Measurements from ENCODE around the gene UBR2.
"Not testable (repeated sequence)": the region's sequence is repeated elsewhere in the genome, so short reads cannot be mapped to it uniquely, and the experiment has no call there.

Gene UBR2

GRCh38 chr6:42539135-42539534 lies 24.7 kb upstream of the UBR2 start:
- H3K27ac Mint-ChIP-seq, result no peak overlapping the region
- H3K9me3 Mint-ChIP-seq, result no peaks in the 10 kb centered on the region
- no peaks in the 10 kb centered on the region for H3K4me1 Mint-ChIP-seq
- DNase-seq (ENCODE audit: low spot score in 2 of 2), result no peak
- H3K36me3 Mint-ChIP-seq, result no peaks in the 10 kb centered on the region
- no peak overlapping the region for H3K4me3 Mint-ChIP-seq
- ATAC-seq, result no peak

GRCh38 chr6:42545226-42545773 lies 18.5 kb upstream of the UBR2 start:
- Mint-ChIP-seq H3K36me3 (no peaks in the 10 kb centered on the region), H3K4me3 (no peak overlapping the region), H3K27ac (no peak overlapping the region), H3K4me1 (peaks cover 21% of the 10 kb centered on the region), H3K9me3 (no peaks in the 10 kb centered on the region)
- ATAC-seq (no peak), DNase-seq (ENCODE audit: low spot score in 2 of 2) (no peak)

DNA sequence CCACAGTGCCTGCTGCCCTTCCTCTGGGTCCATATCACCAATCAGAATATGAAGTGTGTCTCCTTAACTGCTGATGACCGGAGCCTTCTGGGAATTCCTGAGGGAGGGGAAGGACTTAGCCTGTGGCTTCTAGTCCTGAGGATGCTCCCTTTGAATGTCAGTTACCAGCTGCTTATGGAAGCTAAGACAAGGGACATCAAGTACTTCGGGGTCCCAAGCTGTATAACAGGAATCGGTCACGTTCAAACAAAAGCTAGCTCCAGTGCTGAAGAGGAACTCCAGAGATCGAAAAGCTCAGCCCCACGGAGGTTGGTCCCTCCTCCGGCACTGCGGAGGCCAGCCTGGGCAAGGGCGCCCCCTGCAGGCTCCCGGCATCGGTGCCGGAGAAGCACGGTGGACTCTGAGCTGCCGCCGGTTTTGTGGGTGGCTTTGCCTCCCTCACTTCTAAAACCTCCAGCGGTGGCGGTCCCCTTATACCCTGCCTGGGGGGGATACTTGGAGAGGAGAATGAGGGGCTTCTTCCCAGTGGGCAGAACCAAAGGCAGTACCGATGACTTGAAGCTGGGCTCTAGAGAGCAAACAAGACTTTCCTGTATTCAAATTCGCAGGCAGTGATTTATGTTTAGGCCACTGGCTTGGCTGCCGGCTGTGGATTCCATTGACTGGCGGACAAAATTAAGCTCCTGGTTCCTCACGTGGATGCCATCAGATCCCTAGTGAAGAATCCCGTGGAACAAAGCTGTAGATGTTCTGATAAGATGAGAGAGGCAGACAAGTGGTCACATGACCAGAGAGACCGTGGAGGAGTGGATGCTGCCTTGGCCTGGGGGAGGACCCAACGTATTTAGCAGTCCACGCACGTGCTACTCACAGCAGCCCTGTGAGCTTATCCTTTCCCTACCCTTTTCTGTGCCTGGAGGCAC lies 16.2 kb upstream of the UBR2 start:
- Mint-ChIP-seq H3K4me1 (peaks cover 21% of the 10 kb centered on the region), H3K9me3 (no peaks in the 10 kb centered on the region), H3K4me3 (peak overlapping the region; percentile 65), H3K27ac (peak overlapping the region; percentile 87), H3K36me3 (no peaks in the 10 kb centered on the region)
- DNase-seq (ENCODE audit: low spot score in 2 of 2), result peak; percentile 96
- peak; percentile 99 for ATAC-seq

GRCh38 chr6:42550277-42550676 lies 13.6 kb upstream of the UBR2 start:
- Mint-ChIP-seq H3K4me3 (no peak overlapping the region), H3K4me1 (peaks cover 21% of the 10 kb centered on the region), H3K9me3 (no peaks in the 10 kb centered on the region), H3K27ac (no peak overlapping the region), H3K36me3 (no peaks in the 10 kb centered on the region)
- ATAC-seq, result no peak
- DNase-seq (ENCODE audit: low spot score in 2 of 2), result no peak

DNA sequence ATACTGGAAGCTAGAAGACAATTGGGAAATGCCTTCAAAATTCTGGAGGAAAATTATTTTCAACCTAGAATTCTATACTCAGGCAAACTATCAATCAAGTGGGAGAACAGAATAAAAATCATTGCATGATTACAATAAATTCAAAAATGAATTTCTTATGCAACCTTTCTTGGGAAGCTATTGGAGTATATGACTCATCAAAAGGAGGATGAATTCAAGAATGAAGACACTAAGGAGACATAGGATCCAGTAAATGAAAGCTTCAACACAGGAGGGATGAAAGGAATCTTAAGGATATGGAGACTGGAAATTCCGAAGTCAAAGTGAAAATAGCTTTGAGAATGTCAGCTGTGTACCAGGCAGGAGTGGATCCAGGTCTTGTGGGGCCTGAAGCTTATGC lies 12.6 kb upstream of the UBR2 start:
- H3K9me3 Mint-ChIP-seq, result no peaks in the 10 kb centered on the region

GRCh38 chr6:42552380-42552779 lies 11.4 kb upstream of the UBR2 start:
- DNase-seq (ENCODE audit: low spot score in 2 of 2) (no peak), ATAC-seq (no peak)
- Mint-ChIP-seq H3K27ac (no peak overlapping the region), H3K4me3 (no peak overlapping the region), H3K4me1 (peaks cover 17% of the 10 kb centered on the region), H3K9me3 (no peaks in the 10 kb centered on the region), H3K36me3 (no peaks in the 10 kb centered on the region)

More for the DNA sequence above, 12.6 kb upstream of the UBR2 start:
- Mint-ChIP-seq H3K4me1 (peaks cover 21% of the 10 kb centered on the region), H3K36me3 (no peaks in the 10 kb centered on the region), H3K4me3 (no peak overlapping the region), H3K27ac (no peak overlapping the region)
- ATAC-seq, result no peak
- DNase-seq (ENCODE audit: low spot score in 2 of 2), result no peak

GRCh38 chr6:42555477-42556457 lies 8.1 kb upstream of the UBR2 start:
- H3K27ac Mint-ChIP-seq, result no peak overlapping the region
- H3K9me3 Mint-ChIP-seq, result no peaks in the 10 kb centered on the region
- no peak overlapping the region for H3K4me3 Mint-ChIP-seq
- DNase-seq (ENCODE audit: low spot score in 2 of 2) (no peak), ATAC-seq (peak; percentile 55)
- H3K4me1 Mint-ChIP-seq, result no peaks in the 10 kb centered on the region
- H3K36me3 Mint-ChIP-seq, result no peaks in the 10 kb centered on the region

GRCh38 chr6:42556462-42556861 lies 7.4 kb upstream of the UBR2 start:
- Mint-ChIP-seq H3K9me3 (no peaks in the 10 kb centered on the region), H3K4me1 (no peaks in the 10 kb centered on the region), H3K36me3 (no peaks in the 10 kb centered on the region), H3K4me3 (no peak overlapping the region), H3K27ac (no peak overlapping the region)
- DNase-seq (ENCODE audit: low spot score in 2 of 2) (no peak), ATAC-seq (no peak)

GRCh38 chr6:42559276-42559675 lies 4.6 kb upstream of the UBR2 start:
- not testable (repeated sequence) for ATAC-seq; H3K9me3 Mint-ChIP-seq; DNase-seq (ENCODE audit: low spot score in 2 of 2); H3K27ac Mint-ChIP-seq; H3K4me3 Mint-ChIP-seq; H3K36me3 Mint-ChIP-seq
- H3K4me1 Mint-ChIP-seq, result peaks cover 11% of the 10 kb centered on the region

- no peak overlapping the region for H3K4me3 Mint-ChIP-seq
- no peaks in the 10 kb centered on the region for H3K9me3 Mint-ChIP-seq
- DNase-seq (ENCODE audit: low spot score in 2 of 2) (no peak), ATAC-seq (no peak)
- peaks cover 29% of the 10 kb centered on the region for H3K4me1 Mint-ChIP-seq
- H3K36me3 Mint-ChIP-seq, result peaks cover 31% of the 10 kb centered on the region
- no peak overlapping the region for H3K27ac Mint-ChIP-seq
These were observed 1.8 kb upstream of the UBR2 start for GRCh38 chr6:42561986-42562385.

GRCh38 chr6:42562788-42563405 lies 932 bp upstream of the UBR2 start:
- Mint-ChIP-seq H3K4me1 (peaks cover 34% of the 10 kb centered on the region), H3K27ac (no peak overlapping the region), H3K36me3 (peaks cover 35% of the 10 kb centered on the region), H3K4me3 (peak overlapping the region; percentile 99), H3K9me3 (no peaks in the 10 kb centered on the region)
- no peak for DNase-seq (ENCODE audit: low spot score in 2 of 2)
- ATAC-seq, result no peak

DNA sequence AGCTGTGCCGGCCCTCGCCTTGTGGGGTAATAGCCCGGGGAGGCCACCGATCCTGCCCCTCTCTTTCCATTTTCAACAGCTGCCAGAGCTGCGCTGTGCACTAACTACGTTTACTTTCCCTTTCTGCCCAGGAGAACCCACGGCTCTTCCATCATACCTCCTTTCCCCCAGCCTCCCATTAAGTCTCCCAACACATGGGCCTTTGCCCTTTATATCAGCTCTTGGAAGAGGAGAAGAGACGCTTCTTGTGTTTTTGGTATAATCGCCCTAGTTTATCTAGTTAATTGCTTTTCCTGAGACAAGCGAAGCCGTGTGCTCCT lies 637 bp downstream of the UBR2 start:
- H3K36me3 Mint-ChIP-seq, result peaks cover 41% of the 10 kb centered on the region
- peak overlapping the region; percentile 96 for H3K27ac Mint-ChIP-seq
- peak overlapping the region; percentile 99 for H3K4me3 Mint-ChIP-seq
- DNase-seq (ENCODE audit: low spot score in 2 of 2), result no peak
- peaks cover 40% of the 10 kb centered on the region for H3K4me1 Mint-ChIP-seq
- peak; percentile 44 for ATAC-seq
- H3K9me3 Mint-ChIP-seq, result no peaks in the 10 kb centered on the region

DNA sequence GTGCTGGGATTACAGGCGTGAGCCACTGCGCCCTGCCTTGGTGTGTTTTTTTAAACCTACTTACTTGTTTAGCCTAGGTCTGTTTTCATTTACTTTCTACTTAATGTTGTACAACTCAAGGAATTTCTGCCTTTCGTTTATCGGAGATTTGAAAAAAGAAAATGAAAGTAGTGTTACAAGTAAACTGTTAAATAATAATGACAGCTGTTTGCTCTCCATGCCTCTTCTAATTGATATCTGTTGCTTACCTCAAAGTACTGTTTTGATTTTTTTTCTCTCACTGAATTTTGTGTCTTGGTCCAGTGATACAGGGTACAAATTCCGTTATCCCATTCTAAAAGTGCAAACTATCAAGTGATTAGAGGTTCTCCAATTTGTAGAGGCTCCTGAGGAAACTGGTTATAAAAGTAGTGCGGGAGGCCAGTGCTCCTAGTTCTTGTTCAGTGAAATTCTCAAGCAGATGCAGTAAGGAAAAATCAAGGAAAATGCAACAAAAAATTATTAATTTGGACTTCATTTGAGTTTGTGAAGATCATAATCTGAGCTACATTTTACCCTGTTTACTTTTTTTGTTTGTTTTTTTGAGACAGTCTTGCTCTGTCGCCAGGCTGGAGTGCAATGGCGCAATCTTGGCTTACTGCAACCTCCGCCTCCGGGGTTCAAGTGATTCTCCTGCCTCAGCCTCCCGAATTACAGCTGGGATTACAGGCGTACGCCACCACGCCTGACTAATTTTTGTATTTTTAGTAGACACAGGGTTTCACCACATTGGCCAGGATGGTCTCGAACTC lies 2.2 kb downstream of the UBR2 start:
- H3K4me1 Mint-ChIP-seq, result peaks cover 40% of the 10 kb centered on the region
- no peak for DNase-seq (ENCODE audit: low spot score in 2 of 2)
- no peak for ATAC-seq
- peaks cover 41% of the 10 kb centered on the region for H3K36me3 Mint-ChIP-seq
- H3K27ac Mint-ChIP-seq, result peak overlapping the region; percentile 96
- peak overlapping the region; percentile 99 for H3K4me3 Mint-ChIP-seq
- no peaks in the 10 kb centered on the region for H3K9me3 Mint-ChIP-seq

GRCh38 chr6:42566614-42567208 lies 2.9 kb downstream of the UBR2 start:
- Mint-ChIP-seq H3K36me3 (peaks cover 41% of the 10 kb centered on the region), H3K4me1 (peaks cover 40% of the 10 kb centered on the region)
- ATAC-seq, result no peak

More at GRCh38 chr6:42566614-42567208, 2.9 kb downstream of the UBR2 start:
- H3K9me3 Mint-ChIP-seq, result no peaks in the 10 kb centered on the region
- H3K27ac Mint-ChIP-seq, result peak overlapping the region; percentile 60
- H3K4me3 Mint-ChIP-seq, result peak overlapping the region; percentile 99
- no peak for DNase-seq (ENCODE audit: low spot score in 2 of 2)
